ENCODE results near the gene SPACDR. TPM values are rescaled to one million over a fixed set of nuclear protein-coding genes. Genes with fewer than 3 reads are reported as not detected.

Gene SPACDR
- total and polyA plus RNA-seq, 9 of the 15 experiments (the other 6 are each of a cell fraction or from before 2014, with no cell fraction given) = 0.07 to 0.55 (median 0.14) TPM; not detected in 1

GRCh38 chr7:100492738-100493475 lies 28.8 kb upstream of the SPACDR start:
- Histone ChIP-seq H3K4me3 (peak overlapping the region; percentile 30), H3K4me1 (replicated peaks in 1 of 2; ENCODE audit: control insufficient read depth in 2 of 2, insufficient read depth in 2 of 2, low read length in 2 of 2) (peaks cover 4 to 36% of the 10 kb centered on the region in 2 experiments; a peak in 3 of 5 replicates), H3K36me3 (ENCODE audit: control insufficient read depth, insufficient read depth, low read length) (no peaks in the 10 kb centered on the region), H3K27me3 (ENCODE audit: control insufficient read depth in 2 of 2, insufficient read depth in 2 of 2, low read length in 2 of 2) (no peaks in the 10 kb centered on the region), H2AFZ (ENCODE audit: low read depth, low read length) (peak overlapping the region; percentile 86), H3K79me2 (ENCODE audit: control insufficient read depth, insufficient read depth, low read length) (no peaks in the 10 kb centered on the region), H3K9ac (ENCODE audit: insufficient read depth in 1 of 2, low read depth in 2 of 2, low read length in 2 of 2) (peak overlapping the region; percentile 33 to 89; a peak in 3 of 4 replicates), H3K9me3 (replicated peaks; ENCODE audit: control insufficient read depth, insufficient read depth, low read depth, low read length) (no peaks in the 10 kb centered on the region), H4K20me1 (replicated peaks; ENCODE audit: control insufficient read depth, insufficient read depth, low read length) (no peaks in the 10 kb centered on the region), H3K9me1 (ENCODE audit: control insufficient read depth, insufficient read depth, low read length) (no peaks in the 10 kb centered on the region), H3K27ac (ENCODE audit: extremely low read depth, low read depth, low read length) (no peak overlapping the region), H3K4me2 (ENCODE audit: insufficient read depth, low read length) (peak overlapping the region; percentile 57)
- ChIA-PET POLR2A (interaction anchor here (0.6 to 1.4 kb wide), 4 partner anchors 9 to 1740 kb away, joined by 3 read pairs; partner anchors contain the start of genes AGFG2 and NYAP1), CTCF (ENCODE audit: low intra/inter-chr PET ratio) (interaction anchor here (0.6 kb wide), 1 partner anchor 1363 kb away, joined by 3 read pairs; no protein-coding TSS in a partner anchor)
- 54% methylated on average over 5 of the region's 5 CpGs for WGBS (ENCODE audit: insufficient coverage, low coverage, missing lambda C conversion rate)
- ATAC-seq (no peak), DNase-seq (ENCODE audit: extremely low read depth in 1 of 4, low spot score in 3 of 4) (no peak), FAIRE-seq (no peak)
- BruUV-seq (replicated peaks) = no TSS peak
- intact Hi-C loops (cut with micrococcal nuclease) (no loop called here), in situ Hi-C loops (cut with MboI) (no loop called here)
- TF ChIP-seq ZNF76 (CRISPR knock-in tag; IDR thresholded peaks at IDR 0.05; ENCODE audit: borderline replicate concordance) (no peak), TGIF2 (CRISPR knock-in tag; IDR thresholded peaks at IDR 0.05) (no peak), RERE (CRISPR knock-in tag; IDR thresholded peaks at IDR 0.05; ENCODE audit: borderline replicate concordance) (no peak), ZNF512 (tag; IDR thresholded peaks at IDR 0.05) (peak; percentile 88), FOXM1 (IDR thresholded peaks at IDR 0.05; ENCODE audit: low read depth) (no peak), FOXM1 (CRISPR knock-in tag; IDR thresholded peaks at IDR 0.05; ENCODE audit: low read depth) (no peak), ZNF609 (CRISPR knock-in tag; IDR thresholded peaks at IDR 0.05; ENCODE audit: borderline replicate concordance) (no peak), KLF6 (CRISPR knock-in tag; IDR thresholded peaks at IDR 0.05; ENCODE audit: borderline replicate concordance) (no peak)

All from K562 (cell line).